CD4-positive, alpha-beta T cell treated with Interleukin-10 for 1 hour (primary cell): ENCODE data around the gene FCMR.
A peak's percentile ranks its signal among the peaks of the same experiment; 100 is the strongest.

Experiments
- DNase-seq: peaks from one replicate; pipeline ENCODE4 v3.0.0-alpha.2; 2020

The FCMR gene, protein sequence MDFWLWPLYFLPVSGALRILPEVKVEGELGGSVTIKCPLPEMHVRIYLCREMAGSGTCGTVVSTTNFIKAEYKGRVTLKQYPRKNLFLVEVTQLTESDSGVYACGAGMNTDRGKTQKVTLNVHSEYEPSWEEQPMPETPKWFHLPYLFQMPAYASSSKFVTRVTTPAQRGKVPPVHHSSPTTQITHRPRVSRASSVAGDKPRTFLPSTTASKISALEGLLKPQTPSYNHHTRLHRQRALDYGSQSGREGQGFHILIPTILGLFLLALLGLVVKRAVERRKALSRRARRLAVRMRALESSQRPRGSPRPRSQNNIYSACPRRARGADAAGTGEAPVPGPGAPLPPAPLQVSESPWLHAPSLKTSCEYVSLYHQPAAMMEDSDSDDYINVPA

DNA sequence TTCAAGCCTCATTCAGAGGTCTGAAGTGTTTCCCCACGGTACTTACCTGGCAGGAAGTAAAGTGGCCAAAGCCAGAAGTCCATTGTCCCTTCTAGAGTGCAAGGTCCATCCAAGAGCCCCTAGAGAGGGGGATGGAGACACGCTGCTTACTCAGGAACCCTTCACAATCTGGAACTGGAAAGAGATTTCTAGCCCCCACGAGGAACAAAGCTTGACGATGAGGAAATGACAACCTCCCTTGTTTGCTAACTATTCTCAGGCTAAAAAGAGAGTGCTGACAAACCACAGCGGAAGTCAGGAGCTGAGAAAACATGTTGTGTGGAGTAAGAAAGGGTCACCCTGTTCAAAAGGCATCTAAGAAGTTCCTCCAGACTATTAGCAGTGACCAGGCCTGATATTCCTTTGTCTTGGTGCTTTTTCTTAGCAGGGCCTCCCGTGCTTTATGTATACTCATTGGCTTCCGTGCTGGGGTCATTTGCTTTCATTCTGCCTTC is at the start of gene FCMR:
FCMR (minus strand) TSS at position 170 of the 494 bp plus-strand sequence; CDS start at position 83, 87 bp downstream.
- peak; percentile 74 for DNase-seq

DNA sequence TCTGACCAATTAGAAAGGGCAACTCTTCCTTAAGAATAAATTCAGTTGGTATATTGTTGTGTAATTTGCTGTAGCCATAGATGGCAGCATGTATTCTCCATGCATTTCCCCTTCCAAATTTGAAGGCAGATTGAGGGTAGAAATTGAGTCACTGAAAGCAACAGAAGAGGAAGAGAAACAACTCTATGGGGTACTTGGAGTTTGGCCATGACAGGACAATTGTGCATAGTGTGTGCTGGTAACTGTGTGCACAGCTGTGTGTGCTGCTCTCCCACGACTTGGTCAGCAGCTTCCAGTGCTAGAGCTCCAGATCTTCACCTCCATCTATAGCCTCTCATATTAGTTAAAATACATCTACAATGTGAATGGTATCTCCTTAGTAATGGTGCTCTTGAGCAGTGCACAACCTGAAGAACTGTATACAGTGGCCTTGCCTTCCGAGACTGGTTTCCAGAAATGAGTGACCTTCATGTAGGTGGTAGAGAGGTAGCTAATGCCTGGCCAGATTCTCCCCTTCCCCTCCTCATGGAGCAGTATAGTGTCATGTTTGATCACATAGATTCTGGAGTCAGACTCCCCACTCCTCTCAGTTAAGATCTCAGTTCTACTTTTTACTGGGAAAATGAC is 49.4 kb upstream of the FCMR start:
- no peak for DNase-seq

DNA sequence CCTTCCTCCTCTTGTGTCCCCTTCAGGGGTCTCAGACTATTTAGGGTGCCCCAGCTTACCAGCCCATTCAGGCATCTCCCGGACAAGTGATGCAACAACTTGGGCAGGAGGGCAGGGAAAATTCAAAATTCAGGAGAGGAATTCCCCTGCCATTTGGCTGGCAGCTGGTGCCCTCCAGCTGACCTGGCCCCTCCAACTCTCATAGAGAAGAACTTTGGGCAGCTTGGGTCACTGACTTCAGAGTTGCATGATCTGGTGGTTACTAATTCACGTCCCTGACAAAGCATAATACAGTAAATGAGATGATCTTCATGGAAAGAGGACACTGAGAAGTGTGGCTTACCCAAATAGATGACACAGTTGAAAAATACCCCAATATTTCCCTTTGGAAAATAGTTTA is 48.7 kb upstream of the FCMR start, which contains the start of gene FCAMR:
FCAMR (minus strand) TSS at position 15 of the 400 bp plus-strand sequence. CDS start 335 bp downstream, outside the sequence.
- DNase-seq = no peak

DNA sequence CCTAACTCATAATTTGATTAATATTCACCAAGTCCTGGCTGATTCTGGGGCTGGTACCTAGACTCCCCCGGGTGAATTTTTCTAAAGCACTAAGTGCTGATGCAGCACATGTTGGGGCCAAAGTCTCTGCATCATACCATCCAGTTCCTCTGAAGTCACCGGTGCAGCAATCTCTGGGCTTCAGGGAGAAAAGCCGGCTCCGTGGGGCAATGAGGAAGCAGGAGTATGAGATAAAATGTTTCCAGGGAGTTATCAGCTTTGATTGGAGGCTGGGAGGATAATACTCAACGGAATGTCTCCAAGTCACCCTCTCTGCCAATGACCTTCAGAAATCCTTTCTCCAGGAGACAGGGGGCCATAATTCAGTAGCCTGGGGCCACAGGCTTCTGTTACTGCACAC is 47.3 kb upstream of the FCMR start:
- no peak for DNase-seq

DNA sequence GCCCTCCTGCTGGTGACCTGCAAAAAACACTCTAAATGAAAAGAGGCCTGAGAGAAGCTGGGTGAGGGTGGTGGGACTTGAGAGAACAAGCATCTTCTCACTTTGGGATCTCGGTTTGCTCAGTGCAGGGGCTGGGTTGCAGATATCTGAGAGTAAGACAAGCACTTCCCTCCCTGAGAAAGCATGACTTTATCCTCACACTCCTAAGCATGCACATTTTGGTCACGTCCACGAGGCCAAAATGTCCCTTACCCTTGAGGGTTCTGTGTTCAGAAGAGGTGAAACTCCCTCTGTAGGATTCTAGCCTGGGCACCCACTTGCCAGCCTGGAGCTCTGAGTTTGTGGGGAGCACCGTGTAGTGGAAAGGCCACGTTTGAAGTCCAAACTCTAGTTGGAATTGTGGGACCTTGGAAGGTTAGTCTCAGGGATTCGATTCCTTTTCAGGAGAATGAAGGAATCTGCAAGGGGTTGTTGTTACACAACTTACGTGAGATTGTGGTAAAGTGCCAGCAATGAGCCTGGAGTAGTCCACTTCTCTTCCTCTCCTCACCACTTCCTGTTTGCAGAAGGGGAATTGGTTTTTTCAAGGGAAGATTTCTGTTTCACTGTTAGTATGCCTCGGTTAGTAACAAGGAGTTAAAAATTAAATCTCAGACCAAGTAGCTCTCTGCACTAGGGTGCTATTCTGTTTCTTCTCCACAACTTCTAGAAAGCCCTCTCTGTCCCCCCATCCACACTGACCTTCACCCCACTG is 45.5 kb upstream of the FCMR start:
- peak; percentile 13 for DNase-seq

DNA sequence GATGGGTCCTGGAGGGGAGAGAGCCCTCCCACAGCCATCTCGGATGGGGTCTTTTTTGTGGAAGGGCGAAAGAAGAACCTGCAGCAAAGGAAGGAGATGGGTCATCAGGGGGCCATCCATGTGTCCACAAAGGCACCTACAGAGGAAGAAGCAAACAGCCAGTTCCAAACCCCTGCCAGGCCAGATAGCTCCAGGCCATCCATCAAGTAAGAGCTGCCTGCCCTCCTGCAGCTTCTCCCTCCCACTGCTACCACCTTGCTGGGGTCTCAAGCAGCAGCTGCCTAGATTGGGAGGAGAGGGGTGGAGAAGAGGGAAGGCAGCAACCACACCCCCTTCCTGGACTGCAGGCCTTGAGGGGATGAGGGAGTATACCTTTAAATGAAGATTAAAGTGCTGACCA is 44.0 kb upstream of the FCMR start:
- DNase-seq = no peak

DNA sequence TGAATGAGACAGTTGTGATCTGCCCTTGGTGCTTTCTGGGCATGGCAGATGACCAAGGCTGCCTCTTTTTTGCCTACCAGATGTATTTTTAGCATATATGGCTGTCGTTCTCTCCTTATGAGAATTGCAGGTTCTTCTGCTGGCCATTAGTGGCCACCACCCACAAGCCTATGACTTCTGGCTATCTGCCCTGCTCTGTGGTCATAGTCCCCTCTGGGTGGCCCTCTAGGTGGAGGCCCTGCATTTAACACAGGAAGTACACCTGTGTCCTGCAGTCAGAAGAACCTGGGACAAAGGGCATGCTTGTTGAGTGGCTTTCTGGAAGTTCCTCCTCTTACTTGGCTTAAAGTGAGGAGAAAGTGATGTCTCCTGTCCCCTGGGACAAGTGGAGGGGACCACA is 42.0 kb upstream of the FCMR start:
- no peak for DNase-seq

DNA sequence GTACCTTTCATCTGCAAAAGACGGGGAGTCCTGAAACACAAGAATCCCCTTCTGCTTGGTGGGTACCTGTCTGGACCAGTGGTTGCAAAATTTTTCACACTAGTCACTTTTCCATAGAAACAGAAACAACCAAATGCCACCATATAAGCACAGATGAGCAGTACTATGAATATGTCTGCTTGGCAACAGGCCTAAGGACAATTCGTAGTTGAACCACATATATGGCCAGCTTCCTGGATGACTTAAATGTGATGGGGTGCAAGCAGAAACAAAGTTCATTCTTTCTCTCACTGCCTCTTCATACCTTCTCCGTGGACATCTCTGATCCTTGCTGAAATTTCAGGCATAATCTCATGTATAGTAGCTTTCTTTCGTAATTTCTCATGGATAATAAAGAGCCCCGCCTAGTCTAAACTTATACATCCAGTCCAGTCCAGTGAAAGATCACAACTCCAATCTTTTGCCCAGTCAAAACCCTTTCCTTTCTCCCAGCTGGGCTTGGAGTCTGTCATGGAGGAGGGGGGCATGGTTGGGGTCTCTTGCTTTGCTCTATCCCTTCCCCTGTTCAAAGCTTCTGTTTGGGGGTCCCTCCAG is 41.5 kb upstream of the FCMR start:
- no peak for DNase-seq

DNA sequence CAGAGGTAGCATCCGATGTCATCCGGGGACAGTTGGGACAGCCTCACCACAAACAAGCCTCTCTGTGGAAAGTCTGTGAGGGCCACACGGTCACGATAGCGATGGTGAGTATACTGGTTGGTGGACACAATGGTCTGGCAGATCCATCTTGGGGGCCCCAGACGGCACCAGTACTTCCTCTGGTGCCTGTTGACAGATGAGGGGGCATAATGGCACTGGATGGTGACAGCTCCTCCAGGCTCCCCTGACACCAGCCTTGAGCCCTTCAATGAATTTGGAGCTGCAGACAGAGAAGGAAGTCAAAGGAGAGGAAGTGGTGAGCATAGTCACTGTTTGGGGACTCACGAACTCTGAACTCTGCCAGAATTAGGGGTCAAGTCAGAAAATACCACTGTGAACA is 40.5 kb upstream of the FCMR start:
- peak; percentile 3 for DNase-seq

DNA sequence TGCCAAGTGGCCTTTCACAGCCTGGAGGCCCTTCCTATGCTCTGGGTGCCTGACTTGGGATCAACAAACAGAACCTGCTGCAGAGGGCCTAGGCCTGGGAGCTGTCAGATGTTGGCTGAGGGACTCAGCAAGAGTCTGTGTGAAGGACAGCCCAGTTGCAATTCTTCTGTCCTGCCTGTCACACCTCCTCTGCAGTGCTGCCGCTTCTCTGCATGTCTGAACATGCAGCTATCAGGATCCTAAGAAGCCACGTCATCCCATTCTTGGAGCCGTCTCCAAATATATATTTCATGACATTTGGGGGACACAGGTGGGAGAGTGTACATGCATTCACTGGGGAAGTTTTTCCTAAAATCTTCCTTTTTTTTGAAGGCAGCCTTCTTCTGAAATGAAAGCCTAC is 39.9 kb upstream of the FCMR start:
- DNase-seq = no peak

DNA sequence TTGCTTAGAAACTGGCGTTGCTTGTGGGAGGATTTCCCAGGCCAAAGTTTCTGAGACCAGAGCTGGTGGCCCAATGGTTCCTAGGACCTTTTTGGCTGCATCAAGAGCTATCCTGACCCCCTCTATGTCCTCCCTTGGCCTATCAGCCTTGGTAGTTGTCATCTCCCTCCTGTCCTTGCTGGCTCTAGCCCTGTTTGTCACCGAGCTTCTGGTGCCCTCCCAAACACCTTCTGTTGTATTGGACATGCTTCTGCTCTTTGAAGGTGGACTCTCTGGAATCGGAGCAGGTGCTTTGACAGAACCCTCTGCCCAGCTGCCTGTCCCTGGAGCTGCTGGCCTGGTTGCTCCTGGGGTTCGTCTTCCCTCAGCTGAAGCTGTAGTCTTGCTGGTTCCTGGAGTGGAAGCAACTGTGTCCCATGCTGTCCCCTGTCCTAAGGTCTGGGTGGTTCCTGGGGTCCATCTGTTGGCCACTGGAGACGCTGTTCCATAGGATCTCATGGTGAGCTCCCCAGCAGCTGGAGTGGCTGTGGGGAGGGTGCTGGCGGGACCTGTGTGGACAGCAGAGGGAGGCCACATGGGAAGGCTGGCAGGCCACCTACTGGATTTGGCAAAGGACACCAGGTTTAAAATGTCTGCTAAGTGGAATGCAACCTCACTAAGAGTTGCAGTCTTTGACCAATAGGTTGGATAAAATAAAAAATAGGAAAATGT is 39.1 kb upstream of the FCMR start:
- no peak for DNase-seq

DNA sequence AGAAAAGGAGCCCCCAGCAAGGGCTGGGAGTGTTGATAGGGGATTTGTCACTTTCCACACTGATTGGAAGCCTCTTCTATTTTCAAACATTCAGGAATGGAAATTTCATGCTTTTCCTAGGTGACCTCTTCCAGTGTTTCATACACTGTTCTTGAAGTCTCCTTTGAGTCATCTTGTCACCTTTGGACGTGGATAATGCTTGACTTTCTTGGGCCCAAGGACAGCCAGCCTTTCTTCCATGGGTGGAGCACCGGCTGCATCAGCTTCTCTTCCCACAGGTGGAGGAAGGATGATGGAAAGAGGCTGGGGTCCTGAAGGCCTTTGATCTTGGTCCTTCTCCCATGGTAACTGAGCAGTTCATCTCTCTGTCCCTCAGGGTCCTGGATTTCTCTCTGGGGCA is 36.4 kb upstream of the FCMR start:
- DNase-seq = no peak

DNA sequence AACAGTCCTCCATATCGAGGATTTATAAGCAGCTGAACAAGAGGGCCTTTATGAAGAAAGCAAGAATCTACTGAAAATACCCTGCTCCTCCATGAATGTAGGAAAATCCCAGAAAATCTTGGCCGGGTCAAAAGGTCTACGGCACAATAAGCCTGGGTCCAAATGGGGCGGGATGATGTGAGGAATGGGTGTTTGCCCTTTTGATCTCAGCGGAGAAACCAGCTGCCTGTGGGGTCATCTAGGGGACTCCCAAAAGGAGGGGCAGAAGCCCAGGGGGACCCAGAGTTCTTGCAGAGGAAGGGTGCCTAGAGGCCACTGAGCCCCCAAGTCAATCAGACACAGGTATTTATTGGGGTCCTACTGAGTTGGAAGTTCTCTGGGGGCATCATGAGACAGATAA is 35.9 kb upstream of the FCMR start:
- DNase-seq = no peak

DNA sequence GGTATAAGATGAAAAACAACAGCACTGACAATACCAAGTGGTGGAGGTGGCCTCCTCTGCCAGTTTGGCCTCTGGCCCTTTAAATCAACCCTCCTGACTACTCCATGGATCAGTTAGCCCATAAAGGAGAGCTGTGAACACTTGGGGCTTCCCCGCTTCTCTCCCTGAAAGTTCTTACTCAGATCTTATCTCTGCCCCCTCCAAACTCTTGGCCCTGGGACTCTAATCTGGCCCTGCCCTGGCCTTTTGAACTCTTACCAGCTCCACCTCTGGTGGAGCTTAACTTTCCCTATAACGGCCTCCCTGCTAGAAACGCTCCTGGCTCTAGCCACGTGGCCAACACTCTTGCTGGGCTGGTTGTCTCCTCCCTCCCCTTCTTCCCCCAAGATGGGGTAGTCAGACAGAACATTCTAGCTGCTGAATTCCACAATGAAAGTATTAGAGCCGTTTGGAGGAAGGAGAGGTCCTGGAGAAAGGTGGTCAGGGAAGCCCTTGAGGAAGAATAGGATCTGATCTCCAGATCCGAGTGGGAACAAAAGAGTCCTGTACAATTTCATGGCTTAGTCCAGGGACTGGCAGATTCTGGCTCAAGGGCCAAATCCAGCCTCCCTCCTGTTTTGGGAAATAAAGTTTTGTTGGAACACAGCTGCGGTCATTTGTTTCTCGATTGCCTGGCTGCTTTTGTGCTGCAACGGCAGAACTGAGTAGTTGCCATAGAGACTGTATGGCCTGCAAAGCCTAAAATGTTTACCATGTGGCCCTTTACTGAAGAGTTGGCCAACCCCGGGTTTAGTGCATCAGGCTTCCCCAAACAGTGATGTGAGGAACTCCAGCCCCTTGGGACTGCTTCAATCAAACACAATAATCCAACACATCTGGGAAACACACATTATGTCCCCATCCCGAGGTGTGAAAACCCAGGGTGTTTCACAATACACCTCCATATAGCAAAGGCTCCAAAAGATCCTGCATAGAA is 34.0 kb upstream of the FCMR start:
- no peak for DNase-seq

DNA sequence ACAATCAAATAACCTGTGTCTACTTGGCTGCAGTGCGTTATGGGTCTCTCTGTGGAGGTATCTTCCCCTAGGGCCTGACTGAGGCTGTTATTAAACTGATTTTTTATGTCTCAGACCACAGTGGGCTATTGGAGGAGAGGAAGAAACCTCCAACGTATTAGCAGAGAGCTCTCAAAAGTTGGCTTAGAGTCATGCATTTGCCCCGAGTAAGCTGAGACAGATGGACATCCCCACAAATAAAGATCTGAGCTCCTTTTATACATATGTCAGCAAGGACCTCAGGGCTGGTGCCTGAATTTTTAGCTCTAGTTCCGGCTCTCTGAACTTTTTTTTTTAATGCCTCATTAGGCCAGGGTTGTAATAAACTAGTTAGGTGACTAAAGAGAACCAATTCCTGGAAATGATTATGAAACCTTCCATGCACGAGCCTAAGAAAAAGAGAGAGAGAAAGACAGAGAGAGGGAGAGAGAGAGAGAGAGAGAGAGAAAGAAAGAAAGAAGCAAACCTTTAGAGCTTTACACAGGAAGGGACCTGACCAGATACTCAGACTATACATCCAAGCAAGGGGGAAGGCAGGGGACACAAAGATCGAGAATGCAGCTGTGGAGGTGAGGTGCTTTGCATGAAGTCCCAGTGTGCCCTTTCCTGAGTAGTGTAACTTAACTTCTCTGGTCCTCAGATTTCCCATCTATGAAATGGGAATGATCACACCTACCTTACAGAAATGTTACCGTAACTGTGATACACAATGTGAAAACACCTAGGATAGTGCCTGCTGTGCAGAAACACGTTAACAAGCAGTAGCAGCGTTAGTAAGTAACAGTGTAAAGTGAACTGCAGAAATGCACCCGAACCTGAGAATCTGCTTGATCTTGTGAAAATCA is 33.0 kb upstream of the FCMR start:
- no peak for DNase-seq

DNA sequence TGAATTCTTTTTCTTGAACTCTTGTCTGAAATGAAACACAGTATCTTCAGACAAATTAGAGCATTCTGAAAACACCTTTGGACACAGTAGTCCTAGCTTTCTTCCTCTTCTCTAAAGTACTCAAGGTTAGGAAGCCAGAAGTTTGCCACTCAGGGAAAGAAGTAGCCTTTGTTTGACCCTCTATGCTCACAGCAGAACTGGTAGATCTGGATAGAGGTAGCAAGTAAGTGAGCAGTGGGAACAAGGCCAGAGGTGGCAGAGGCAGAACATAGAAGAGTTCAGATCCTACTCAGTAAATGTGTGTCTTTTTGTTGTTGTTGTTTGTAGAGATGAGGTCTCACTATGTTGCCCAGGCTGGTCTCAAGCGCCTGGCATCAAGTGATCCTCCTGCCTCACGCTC is 31.9 kb upstream of the FCMR start:
- no peak for DNase-seq

DNA sequence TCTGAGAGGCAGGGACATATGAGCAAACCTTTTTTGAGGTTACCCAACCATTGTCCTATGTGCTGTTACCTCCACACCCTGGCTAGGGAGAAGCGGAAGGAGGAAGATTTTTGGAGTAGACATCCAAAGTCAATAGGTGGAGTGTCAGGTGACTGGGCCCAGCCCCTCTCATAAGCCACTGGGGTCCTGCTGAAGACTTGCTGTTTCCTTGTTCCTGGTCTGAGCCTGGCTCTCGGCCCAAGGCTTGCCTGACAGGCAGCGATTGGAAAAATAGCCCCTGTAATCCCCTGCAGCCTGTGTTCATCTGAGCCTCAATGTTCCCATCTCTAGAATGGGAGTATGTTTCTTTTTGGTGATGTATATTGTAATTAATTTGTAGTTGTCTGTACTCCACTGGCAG is 31.4 kb upstream of the FCMR start:
- DNase-seq = no peak

DNA sequence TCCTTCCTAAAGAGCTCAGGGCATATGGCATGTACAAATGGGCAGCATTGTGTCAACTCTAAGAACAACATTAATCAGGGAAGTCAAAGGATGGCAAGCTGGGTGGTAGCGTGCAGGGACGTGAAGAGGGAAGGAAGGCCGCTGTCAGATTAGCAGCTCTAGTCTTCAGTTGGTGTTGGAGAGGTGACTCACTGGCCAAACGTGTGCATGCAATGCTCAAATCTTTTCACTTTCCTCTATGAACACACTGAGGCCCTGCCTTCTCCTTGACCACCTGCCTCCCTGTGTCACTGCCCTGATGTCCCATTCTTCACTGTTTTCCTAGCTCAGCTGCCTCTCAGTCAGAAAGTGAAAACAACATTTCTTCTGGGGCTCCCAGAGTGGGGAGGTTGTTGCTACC is 30.4 kb upstream of the FCMR start:
- DNase-seq = no peak

DNA sequence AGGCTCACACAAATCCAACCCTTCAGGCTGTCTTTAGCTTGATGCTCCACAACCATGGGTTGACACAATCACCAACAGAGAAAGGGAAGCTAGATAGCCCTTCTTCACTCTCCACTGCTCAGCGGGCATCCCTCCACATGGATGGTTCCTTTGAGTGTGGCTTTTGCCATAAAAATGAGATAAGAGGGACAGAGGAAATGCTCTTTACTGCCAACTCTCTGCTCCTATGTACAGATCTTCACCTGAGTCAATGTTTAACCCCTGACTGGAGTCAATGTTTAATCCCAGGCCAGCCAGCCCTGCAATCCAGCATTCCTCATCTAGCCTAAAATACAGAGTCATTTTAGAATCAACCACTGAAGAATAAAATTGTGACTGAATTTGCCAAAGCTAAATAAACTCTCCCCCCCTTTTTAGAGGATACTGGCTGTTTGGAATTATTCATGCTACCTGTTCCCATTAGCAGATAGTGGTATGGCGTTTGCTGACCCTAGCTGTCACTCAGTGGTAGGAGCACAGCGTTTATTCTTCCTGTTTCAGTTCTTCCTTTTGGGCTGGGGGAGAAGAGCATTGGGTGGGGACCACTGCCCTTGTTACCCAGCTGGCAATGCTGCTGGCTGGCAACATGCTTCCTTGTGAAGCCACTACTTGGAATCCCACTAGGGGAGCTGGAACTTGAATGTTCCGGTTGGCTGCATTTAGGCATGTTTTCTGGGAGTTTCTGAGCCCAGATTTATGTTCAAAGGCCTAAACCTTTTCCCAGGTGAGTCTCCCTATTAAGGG is 29.8 kb upstream of the FCMR start:
- no peak for DNase-seq
